HUES6 (cell line): Measurements from ENCODE around the gene ABHD13.

Experiments
- H3K27ac ChIP-seq: 2 replicates; pipeline ENCODE4 v1.7.0; 2013; ENCODE audit warnings: low read depth, mild to moderate bottlenecking, low read length, inconsistent platforms
- H3K27me3 ChIP-seq: 2 replicates; pipeline ENCODE4 v1.6.1; 2013; ENCODE audit warnings: low read length; ENCODE audit not compliant: control insufficient read depth, insufficient read depth
- H3K36me3 ChIP-seq: 2 replicates; pipeline ENCODE4 v1.6.1; 2013; ENCODE audit warnings: low read length; ENCODE audit not compliant: control insufficient read depth, insufficient read depth
- H3K4me1 ChIP-seq: 2 replicates; pipeline ENCODE4 v1.6.1; 2013; ENCODE audit warnings: low read length; ENCODE audit not compliant: control insufficient read depth, insufficient read depth
- H3K4me3 ChIP-seq: 2 replicates; pipeline ENCODE4 v1.5.1; 2013; ENCODE audit warnings: low read depth, low read length
- H3K9ac ChIP-seq: one replicate; pipeline ENCODE4 v1.6.1; 2013; ENCODE audit warnings: mild to moderate bottlenecking, low read length
- H3K9me3 ChIP-seq: 2 replicates; pipeline ENCODE4 v1.6.1; 2013; ENCODE audit warnings: low read depth, low read length; ENCODE audit not compliant: control insufficient read depth, insufficient read depth

The ABHD13 gene

DNA sequence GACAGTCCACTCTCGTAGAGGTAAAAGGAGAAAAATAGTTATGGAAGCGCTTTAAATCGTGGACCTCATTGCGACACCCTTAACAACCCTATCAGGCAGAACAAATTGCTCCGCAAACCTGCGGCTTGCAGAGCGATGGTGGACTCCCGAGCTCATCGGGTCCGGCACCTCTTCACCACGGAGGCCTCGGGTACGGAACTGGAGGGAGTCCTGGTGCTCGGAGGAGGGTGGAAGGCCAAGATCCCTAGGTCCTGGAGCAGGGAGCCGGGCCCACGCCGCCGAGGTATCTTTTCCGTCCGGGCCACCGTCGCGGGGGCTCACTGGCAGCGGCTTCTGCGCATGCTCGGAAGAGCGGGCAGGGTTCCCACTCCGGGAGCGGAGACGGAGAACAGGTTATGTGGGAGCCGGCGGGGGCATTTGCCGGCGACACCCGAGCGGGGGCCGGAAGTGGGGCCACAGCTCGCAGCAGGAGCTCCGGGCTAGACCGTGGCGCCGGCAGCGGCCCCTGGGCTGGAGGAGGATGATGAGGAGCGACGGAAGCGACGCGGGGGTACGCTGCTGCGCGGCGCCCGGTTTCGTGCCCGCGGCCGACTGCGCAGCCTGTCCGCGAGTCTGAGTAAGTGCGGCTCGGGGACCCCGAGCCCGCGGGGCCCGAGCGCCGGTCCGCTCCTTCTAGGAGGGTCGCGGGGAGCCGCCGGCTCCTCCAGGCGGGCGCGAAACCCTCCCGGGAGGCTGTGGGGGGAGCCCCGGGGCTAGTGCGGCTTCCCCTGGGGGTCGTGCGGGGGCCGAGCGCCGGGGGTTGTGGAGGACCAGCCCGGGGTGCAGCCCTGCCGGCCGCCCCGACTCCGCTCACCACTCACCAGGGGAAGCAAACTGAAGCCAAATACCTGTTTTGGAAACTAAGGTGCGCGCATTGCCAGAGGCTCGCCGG lies at the start of gene ABHD13:
TSS of gene ABHD13 (plus strand) at position 349 of the 931 bp plus-strand sequence. CDS start 10,827 bp downstream, outside the sequence.
- no peaks in the 10 kb centered on the region for H3K9me3 ChIP-seq
- H3K36me3 ChIP-seq, result no peaks in the 10 kb centered on the region
- peak within 1 kb of the TSS; percentile 90; the same call in 1 of the 2 replicates for H3K27ac ChIP-seq
- peaks cover 13% of the 10 kb centered on the region for H3K4me1 ChIP-seq
- peak within 1 kb of the TSS; percentile 66 for H3K4me3 ChIP-seq
- H3K27me3 ChIP-seq, result no peaks in the 10 kb centered on the region
- H3K9ac ChIP-seq, result peak within 1 kb of the TSS; percentile 88

DNA sequence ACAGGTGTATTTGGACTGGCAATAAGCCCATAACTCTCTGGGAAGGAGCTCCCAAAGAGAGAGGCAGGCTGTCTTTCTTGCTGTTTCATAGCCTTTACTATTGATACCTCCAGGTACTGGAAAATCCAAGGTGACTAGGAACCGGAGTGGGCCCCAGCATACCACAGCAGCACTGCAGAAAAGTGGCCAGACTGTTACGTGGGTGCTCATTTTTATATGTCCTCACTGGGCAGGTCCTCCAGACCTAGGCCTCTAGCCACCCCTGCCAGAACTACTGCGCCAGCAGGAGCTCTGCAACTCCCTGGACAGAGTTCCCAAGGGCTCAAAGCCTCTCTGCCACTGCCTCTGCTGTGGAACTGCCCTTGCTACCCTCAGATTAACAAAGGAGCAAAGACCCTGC lies 49.3 kb upstream of the ABHD13 start:
- H3K36me3 ChIP-seq, result no peaks in the 10 kb centered on the region
- no peaks in the 10 kb centered on the region for H3K9me3 ChIP-seq
- H3K27ac ChIP-seq, result no peak overlapping the region
- H3K4me3 ChIP-seq, result no peak overlapping the region
- no peaks in the 10 kb centered on the region for H3K4me1 ChIP-seq
- H3K27me3 ChIP-seq, result no peaks in the 10 kb centered on the region
- no peak overlapping the region for H3K9ac ChIP-seq

DNA sequence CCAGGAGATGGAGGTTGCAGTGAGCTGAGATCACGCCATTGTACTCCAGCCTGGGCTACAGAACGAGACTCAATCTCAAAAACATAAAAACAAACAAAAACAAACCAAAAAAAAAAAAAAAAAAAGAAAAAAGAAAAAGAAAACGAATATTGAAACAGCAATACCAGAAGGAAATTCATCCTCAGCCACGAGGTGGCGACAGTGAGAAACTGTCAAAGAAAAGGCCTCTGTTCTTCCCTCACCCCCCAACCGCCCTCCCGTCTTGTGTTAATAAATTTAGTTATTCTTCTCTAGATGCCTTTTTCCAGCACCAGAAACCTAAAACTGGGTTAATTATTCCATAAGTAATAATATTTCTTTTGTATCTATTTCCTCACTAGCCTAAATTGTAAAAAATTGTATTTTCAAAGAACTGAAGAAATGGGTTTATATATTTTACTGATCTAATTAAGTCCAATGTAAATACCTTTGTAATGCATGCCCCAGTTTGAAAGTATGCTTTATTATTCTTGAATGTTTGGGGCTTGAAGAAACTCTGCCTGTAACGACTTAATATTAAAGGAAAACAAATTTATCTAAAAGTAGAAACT lies 41.4 kb upstream of the ABHD13 start:
- H3K27me3 ChIP-seq, result no peaks in the 10 kb centered on the region
- no peak overlapping the region for H3K27ac ChIP-seq
- no peak overlapping the region for H3K9ac ChIP-seq
- no peaks in the 10 kb centered on the region for H3K4me1 ChIP-seq
- no peak overlapping the region for H3K4me3 ChIP-seq
- no peaks in the 10 kb centered on the region for H3K36me3 ChIP-seq
- H3K9me3 ChIP-seq, result peaks cover 3% of the 10 kb centered on the region; the same call in 1 of the 2 replicates

DNA sequence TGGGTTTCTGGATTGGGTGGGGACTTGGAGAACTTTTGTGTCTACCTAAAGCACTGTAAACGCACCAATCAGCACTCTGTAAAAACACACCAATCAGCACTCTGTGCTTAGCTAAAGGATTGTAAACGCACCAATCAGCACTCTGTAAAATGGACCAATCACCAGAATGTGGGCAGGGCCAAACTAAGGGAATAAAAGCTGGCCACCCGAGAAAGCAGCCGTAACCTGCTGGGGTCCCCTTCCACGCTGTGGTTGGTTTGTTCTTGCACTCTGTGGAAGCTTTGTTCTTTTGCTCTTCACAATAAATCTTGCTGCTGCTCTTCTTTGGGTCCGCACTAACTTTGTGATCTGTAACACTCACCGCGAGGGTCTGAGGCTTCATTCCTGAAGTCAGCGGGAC lies 40.1 kb upstream of the ABHD13 start:
- H3K27me3 ChIP-seq, result no peaks in the 10 kb centered on the region
- no peak overlapping the region for H3K4me3 ChIP-seq
- no peak overlapping the region for H3K9ac ChIP-seq
- H3K4me1 ChIP-seq, result no peaks in the 10 kb centered on the region
- H3K36me3 ChIP-seq, result no peaks in the 10 kb centered on the region
- peaks cover 3% of the 10 kb centered on the region; the same call in 1 of the 2 replicates for H3K9me3 ChIP-seq
- H3K27ac ChIP-seq, result no peak overlapping the region

DNA sequence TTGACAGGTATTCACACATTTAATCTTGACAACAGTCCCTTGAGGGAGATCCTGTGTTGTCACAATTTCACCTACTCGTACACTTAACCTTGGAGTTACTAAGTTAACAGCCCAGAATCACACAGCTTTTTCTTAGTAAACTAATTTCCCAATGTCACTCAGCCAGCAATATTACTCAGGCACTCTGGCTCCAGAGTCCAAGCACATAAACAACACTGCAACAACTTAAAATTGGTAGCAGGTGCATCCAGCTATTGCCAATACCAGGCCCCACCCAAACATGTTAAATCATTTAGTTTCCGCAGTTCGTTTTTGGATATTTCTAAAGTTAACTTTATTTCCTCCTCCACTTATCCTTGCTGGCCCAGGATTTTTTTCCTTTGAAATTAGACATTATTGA lies 35.5 kb upstream of the ABHD13 start:
- no peak overlapping the region for H3K9ac ChIP-seq
- no peaks in the 10 kb centered on the region; the same call in 1 of the 2 replicates for H3K9me3 ChIP-seq
- H3K4me1 ChIP-seq, result no peaks in the 10 kb centered on the region
- no peaks in the 10 kb centered on the region for H3K27me3 ChIP-seq
- H3K36me3 ChIP-seq, result no peaks in the 10 kb centered on the region
- H3K4me3 ChIP-seq, result no peak overlapping the region
- no peak overlapping the region for H3K27ac ChIP-seq

DNA sequence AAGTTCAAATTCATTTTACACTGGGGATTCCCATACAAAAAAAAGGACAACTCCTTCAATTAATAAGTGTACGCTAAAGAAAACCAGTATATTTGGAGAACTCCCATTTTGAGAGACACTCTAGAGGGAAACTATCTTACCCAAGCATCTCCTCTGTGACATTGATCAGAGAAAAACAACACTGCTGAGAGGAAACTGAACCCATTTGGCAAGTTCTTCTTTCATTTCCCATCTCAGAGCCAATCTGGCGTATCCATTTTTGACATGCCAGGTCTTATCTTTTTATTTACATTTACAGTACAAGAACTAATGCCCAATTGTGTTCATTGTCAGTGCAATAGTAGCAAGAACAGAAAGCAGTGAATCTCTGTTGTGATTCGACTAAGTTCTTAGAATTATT lies 33.0 kb upstream of the ABHD13 start:
- H3K4me1 ChIP-seq, result no peaks in the 10 kb centered on the region
- H3K9ac ChIP-seq, result no peak overlapping the region
- no peak overlapping the region for H3K27ac ChIP-seq
- H3K36me3 ChIP-seq, result no peaks in the 10 kb centered on the region
- no peaks in the 10 kb centered on the region for H3K9me3 ChIP-seq
- H3K27me3 ChIP-seq, result no peaks in the 10 kb centered on the region
- no peak overlapping the region for H3K4me3 ChIP-seq

DNA sequence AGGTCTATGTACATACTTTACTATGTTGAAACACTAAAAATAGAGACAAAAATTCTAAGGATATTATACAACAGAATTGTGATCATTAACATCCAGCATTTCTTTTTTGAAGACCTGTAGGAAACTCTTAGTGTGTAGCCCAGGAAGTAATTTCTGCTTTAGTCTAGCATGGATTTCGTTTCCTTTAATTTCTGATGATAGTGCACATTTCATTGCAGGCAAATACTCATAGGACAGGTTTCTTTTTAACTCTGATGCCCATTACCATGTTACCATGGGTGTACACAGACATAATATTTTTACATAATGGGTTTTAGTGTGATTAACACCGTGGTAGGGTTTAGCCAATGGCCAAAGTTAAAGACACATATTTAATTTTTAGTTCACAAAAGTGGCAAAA lies 29.9 kb upstream of the ABHD13 start:
- Histone ChIP-seq H3K27ac (no peak overlapping the region), H3K9ac (no peak overlapping the region)

DNA sequence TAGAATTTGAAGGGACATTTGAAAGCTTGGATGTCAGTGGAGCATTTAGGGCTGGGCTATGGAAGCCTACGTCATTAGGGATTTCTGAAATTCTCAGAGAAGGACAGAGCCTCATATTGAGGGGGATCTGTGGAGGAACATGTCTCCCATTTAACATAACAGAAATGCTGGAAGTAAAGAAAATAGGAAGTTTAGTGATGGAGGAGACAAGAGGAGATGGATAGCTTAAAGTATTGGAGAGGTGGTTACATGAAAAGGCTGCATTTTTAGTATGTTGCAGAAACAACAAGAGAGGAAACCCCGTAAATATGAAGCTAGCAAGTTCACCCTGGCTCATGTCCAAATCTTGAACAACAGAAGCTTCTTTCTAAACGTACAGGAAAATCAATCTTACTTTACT lies 27.3 kb upstream of the ABHD13 start:
- Histone ChIP-seq H3K9me3 (peaks cover 8% of the 10 kb centered on the region; the same call in 1 of the 2 replicates), H3K9ac (no peak overlapping the region), H3K36me3 (no peaks in the 10 kb centered on the region), H3K4me3 (no peak overlapping the region), H3K27ac (no peak overlapping the region), H3K4me1 (no peaks in the 10 kb centered on the region), H3K27me3 (no peaks in the 10 kb centered on the region)

More for the DNA sequence above, 29.9 kb upstream of the ABHD13 start:
- no peaks in the 10 kb centered on the region for H3K9me3 ChIP-seq
- H3K36me3 ChIP-seq, result no peaks in the 10 kb centered on the region
- H3K27me3 ChIP-seq, result no peaks in the 10 kb centered on the region
- no peaks in the 10 kb centered on the region for H3K4me1 ChIP-seq
- H3K4me3 ChIP-seq, result no peak overlapping the region

DNA sequence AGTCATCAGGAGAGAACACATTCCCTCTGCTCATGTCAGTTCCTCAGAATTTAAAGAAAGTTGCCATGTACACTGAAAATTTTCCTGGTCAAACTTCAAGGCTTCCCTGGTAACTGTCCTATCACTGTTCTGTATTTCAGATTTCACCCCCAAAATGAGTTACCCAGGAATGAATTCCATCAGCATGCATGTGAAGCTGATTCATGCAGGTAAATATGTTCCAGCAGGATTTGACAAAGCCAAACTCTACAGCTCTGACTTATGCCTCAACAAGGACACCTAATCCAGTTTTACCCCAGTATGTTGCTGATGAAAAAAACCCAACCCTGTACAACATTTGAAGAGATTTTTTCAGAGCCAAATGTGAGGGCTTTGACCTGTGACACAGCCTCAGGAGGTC lies 24.4 kb upstream of the ABHD13 start:
- no peak overlapping the region for H3K4me3 ChIP-seq
- H3K9ac ChIP-seq, result no peak overlapping the region
- no peaks in the 10 kb centered on the region for H3K27me3 ChIP-seq
- no peaks in the 10 kb centered on the region for H3K4me1 ChIP-seq
- H3K9me3 ChIP-seq, result peaks cover 10% of the 10 kb centered on the region; the same call in 1 of the 2 replicates
- H3K27ac ChIP-seq, result no peak overlapping the region
- H3K36me3 ChIP-seq, result no peaks in the 10 kb centered on the region

DNA sequence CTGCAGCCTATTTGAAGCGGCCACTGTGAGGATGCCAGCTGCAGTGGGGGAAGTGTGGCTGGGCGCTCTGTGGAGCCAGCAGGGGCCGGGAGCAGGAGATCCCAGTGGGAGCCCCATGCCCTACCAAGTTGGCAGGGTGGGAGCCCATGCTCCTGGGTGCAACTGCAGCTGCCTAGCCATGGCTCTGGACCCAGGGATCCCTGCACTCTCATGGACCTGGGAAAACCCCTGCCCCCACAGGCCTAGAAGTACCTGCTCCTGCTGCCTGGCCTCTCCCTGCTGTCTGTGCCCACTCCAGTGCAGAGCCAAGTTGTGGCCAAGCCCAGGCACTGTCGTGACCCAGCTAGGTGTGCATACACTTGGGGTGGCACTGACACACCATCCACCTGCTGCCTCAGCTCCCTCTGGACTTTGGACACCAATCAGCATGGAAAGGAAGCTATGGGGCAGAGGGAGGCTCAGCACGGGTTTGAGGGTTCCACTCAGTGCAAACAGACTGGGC lies 23.7 kb upstream of the ABHD13 start:
- no peaks in the 10 kb centered on the region for H3K4me1 ChIP-seq
- no peaks in the 10 kb centered on the region for H3K27me3 ChIP-seq
- H3K9ac ChIP-seq, result no peak overlapping the region
- no peak overlapping the region for H3K27ac ChIP-seq
- H3K36me3 ChIP-seq, result no peaks in the 10 kb centered on the region
- H3K9me3 ChIP-seq, result peaks cover 10% of the 10 kb centered on the region; the same call in 1 of the 2 replicates
- H3K4me3 ChIP-seq, result no peak overlapping the region

DNA sequence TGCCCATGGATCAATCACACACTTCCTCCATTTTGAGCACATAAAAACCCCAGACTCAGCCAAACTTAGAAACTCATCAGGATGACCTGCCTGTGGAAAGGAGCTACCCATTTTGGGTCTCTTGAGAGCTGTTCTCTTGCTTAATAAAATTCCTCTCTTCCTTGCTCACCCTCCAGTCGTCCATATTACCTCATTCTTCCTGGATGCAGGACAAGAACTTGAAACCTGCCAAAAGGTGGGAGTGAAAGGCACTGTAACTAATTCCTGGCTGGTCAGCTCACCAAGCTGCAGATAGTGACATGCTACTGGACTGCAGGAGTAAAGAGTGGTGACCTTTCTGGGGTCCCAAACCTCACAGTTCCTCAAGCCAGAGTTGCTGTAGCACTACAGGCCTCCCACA lies 23.0 kb upstream of the ABHD13 start:
- Histone ChIP-seq H3K36me3 (no peaks in the 10 kb centered on the region), H3K4me1 (no peaks in the 10 kb centered on the region), H3K27ac (no peak overlapping the region), H3K9me3 (peaks cover 10% of the 10 kb centered on the region; the same call in 1 of the 2 replicates), H3K4me3 (no peak overlapping the region), H3K9ac (no peak overlapping the region), H3K27me3 (no peaks in the 10 kb centered on the region)
